Right renal pelvis (tissue), 4 donors: ENCODE data around the gene ZNF691. TPM values are rescaled to one million over a fixed set of nuclear protein-coding genes. Genes with fewer than 3 reads are reported as not detected.
"Not testable (repeated sequence)": the region's sequence is repeated elsewhere in the genome, so short reads cannot be mapped to it uniquely, and the experiment has no call there.

Experiments
- DNase-seq, 4 donors: peaks; one replicate each; pipeline ENCODE4 v3.0.0-alpha.2; 2013; ENCODE audit warnings: low read depth in 4 of 4, low spot score in 3 of 4, missing footprints in 1 of 4
- polyA plus RNA-seq, 4 donors: library from polyadenylated mRNA; unstranded; fragments of 120-200 nt; gene quantifications; one replicate each; pipeline ENCODE4 v1.2.1, GENCODE V29; 2013; ENCODE audit not compliant: insufficient read length in 4 of 4

ZNF691 gene
- polyA plus RNA-seq, 4 donors: 19.5 to 21.4 (median 20.9) TPM

GRCh38 chr1:42853116-42853884 lies 6.9 kb downstream of the ZNF691 start:
- no peak for DNase-seq

GRCh38 chr1:42856554-42856953 lies 10.1 kb downstream of the ZNF691 start:
- DNase-seq: not testable (repeated sequence)

GRCh38 chr1:42859366-42859765 lies 13.0 kb downstream of the ZNF691 start:
- DNase-seq: not testable (repeated sequence)

GRCh38 chr1:42860339-42861013 lies 14.1 kb downstream of the ZNF691 start:
- no peak for DNase-seq

- no peak for DNase-seq
Measured at GRCh38 chr1:42861014-42861399, 14.6 kb downstream of the ZNF691 start.

- DNase-seq: no peak
Measured at GRCh38 chr1:42866549-42866948, 20.1 kb downstream of the ZNF691 start.

DNA sequence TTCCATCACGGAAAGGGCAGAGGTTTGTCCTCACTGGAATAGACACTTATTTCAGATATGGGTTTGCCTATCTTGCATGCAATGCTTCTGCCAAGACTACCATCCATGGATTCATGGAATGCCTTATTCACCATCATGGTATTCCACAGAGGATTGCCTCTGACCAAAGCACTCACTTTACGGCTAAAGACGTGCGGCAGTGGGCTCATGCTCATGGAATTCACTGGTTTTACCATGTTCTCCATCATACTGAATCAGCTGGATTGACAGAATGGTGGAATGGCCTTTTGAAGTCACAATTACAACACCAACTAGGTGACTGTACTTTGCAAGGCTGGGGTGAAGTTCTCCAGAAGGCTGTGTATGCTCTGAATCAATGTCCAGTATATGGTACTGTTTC lies 22.1 kb downstream of the ZNF691 start:
- DNase-seq: not testable (repeated sequence)

DNA sequence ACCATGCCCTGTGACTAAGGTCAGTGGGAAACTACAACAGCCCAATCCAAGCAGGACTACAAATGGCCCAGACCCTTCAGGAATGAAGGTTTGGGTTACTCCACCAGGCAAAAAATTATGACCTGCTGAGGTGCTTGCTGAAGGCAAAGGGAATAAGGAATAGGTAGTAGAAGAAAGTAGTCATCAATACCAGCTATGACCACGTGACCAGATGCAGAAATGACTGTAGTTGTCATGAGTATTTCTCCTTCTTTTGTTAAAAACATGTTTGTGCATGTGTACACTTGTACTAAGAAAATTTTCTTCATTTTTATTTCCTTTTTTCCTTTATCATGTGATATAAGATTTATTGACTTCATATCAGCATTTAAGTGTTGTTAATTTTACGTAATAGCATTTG lies 22.8 kb downstream of the ZNF691 start:
- DNase-seq: not testable (repeated sequence)

DNA sequence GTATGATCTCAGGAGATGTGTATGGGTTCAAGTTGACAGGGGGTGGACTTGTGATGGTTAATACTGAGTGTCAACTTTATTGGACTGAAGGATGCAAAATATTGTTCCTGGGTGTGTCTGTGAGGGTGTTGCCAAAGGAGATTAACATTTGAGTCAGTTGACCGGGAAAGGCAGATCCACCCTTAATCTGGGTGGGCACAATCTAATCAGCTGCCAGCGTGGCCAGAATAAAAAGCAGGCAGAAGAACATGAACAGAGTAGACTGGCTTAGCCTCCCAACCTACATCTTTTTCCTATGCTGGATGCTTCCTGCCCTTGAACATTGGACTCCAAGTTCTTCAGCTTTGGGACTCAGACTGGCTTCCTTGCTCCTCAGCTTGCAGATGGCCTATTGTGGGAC lies 23.3 kb downstream of the ZNF691 start:
- DNase-seq: not testable (repeated sequence)

- not testable (repeated sequence) for DNase-seq
Measured at GRCh38 chr1:42873108-42873507, 26.7 kb downstream of the ZNF691 start.

- DNase-seq: no peak
Measured at GRCh38 chr1:42873670-42874069, 27.3 kb downstream of the ZNF691 start.

DNA sequence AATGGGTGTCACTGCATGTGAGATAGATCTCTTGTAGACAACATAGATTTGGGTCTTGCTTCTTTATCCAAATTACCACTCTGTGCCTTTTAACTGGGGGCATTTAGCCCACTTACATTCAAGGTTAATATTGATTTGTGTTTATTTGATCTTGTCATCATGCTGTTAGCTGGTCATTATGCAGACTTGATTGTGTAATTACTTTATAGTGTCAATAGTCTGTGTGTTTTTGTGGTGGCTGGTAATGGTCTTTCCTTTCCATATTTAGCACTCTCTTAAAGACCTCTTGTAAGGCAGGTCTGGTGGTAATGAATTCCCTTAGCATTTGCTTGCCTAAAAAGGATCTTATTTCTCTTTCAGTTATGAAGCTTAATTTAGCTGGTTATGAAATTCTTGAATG lies 29.6 kb downstream of the ZNF691 start:
- DNase-seq: no peak

- no peak for DNase-seq
Measured at GRCh38 chr1:42877380-42877779, 31.0 kb downstream of the ZNF691 start.

DNA sequence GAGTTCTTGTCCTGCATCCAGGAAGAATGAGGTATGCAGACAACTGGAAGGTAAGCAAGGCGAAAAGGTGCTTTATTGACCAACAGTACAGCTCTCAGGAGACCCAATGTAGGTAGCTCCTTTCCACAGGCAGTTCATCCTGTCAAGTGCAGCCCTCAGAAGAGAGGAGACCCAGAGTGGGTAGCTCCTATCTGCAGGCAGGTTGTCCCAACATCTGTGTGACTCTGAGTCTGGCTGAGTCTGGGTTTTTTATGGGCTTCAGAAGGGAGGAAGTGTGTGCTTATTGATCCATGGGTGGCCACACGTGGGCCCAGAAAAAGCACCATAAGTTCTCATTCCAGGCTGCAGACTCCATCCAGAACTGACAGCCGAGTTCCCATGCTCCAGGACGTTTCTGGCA lies 34.0 kb downstream of the ZNF691 start:
- no peak for DNase-seq

GRCh38 chr1:42886046-42886739 lies 39.8 kb downstream of the ZNF691 start:
- DNase-seq: no peak

DNA sequence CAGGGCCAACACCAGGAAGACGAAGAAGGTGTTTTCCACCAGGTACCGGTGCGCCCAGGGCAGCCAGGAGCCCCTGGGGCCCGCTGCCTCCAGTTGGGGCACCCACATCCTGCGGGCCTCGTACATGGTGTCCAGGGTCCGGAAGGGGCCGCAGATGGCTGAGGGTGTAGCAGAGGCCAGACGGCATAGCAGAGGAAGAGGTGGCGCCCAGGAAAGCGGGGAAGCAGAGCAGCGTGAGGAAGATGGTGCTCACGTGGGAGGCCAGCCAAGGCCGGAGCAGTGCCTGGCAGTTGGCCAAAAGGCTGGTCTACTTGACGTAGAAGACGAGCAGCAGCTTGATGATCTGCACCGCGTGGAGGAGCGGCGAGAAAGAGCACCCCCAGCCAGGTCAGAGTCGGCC lies 40.4 kb downstream of the ZNF691 start:
- DNase-seq: no peak

GRCh38 chr1:42887366-42887765 lies 41.0 kb downstream of the ZNF691 start:
- no peak for DNase-seq

GRCh38 chr1:42888013-42888633 lies 41.7 kb downstream of the ZNF691 start:
- DNase-seq: no peak

GRCh38 chr1:42889264-42889663 lies 42.9 kb downstream of the ZNF691 start:
- DNase-seq: no peak

DNA sequence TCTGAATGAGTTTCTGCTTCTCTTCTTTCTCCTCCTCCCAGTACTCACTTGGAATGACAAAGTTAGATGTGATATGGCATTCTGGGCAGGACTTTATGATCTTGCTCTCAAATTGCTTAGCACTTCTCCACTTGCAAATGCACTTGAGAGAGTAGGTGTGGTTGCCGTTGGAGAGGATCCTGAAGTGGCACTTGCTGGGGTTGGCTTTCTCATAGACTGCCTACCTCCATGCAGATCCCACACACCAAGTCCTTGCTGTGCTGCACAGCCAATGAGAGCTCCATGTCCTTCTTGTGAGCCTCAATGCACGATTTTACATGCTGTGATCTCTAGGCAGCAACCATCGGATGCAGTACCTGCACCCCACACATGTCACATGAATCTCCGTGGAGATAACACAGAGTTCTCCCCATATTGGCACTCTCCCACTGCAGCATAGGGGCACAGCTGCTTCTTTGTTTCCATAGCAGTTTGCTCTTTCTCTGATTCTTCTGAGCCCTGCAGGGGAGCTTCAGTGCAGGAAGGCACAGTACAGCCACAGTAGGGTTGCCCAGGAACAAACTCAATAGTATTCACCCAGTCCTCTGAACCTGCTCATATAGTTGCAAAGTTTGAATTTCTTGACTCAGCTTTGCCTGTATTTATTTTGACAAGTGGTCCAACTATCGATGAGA lies 45.2 kb downstream of the ZNF691 start:
- no peak for DNase-seq

- not testable (repeated sequence) for DNase-seq
Measured at GRCh38 chr1:42899960-42900359, 53.5 kb downstream of the ZNF691 start.
